Thymus (tissue), 11 donors: ENCODE results near the gene NRSN2. TPM values are rescaled to one million over a fixed set of nuclear protein-coding genes. Genes with fewer than 3 reads are reported as not detected.

Source experiments
- DNase-seq, 9 donors: peaks; one replicate each; pipeline ENCODE4 v3.0.0-alpha.2; 2013; ENCODE audit warnings: low spot score in 9 of 9, low read depth in 6 of 9, missing footprints in 1 of 9
- H3K27ac ChIP-seq, 2 donors: one replicate each; pipeline ENCODE4 v1.5.1; 2013; ENCODE audit warnings: control low read depth in 1 of 2, low read depth in 1 of 2, low read length in 1 of 2, mild to moderate bottlenecking in 1 of 2, moderate library complexity in 1 of 2
- H3K27me3 ChIP-seq, 2 donors: one replicate each; pipeline ENCODE4 v1.5.1; 2013; ENCODE audit warnings: low read length in 1 of 2; ENCODE audit not compliant: control insufficient read depth in 2 of 2, insufficient read depth in 1 of 2
- H3K36me3 ChIP-seq, 2 donors: one replicate each; pipeline ENCODE4 v1.5.1; 2013; ENCODE audit warnings: low read length in 1 of 2, mild to moderate bottlenecking in 1 of 2, moderate library complexity in 1 of 2; ENCODE audit not compliant: control insufficient read depth in 2 of 2, insufficient read depth in 2 of 2
- H3K4me1 ChIP-seq, 2 donors: one replicate each; pipeline ENCODE4 v1.5.1; 2013; ENCODE audit warnings: low read length in 2 of 2; ENCODE audit not compliant: control insufficient read depth in 2 of 2, insufficient read depth in 2 of 2
- H3K4me3 ChIP-seq, 2 donors: one replicate each; pipeline ENCODE4 v1.5.1; 2013; ENCODE audit warnings: low read length in 2 of 2, control low read depth in 1 of 2, mild to moderate bottlenecking in 1 of 2
- H3K9me3 ChIP-seq, 2 donors: one replicate each; pipeline ENCODE4 v1.5.1; 2013; ENCODE audit warnings: low read length in 1 of 2, mild to moderate bottlenecking in 1 of 2; ENCODE audit not compliant: control insufficient read depth in 2 of 2, insufficient read depth in 1 of 2
- WGBS: extraction: QIAGEN DNeasy Blood & Tissue Kit; methylation state at CpG from one replicate; pipeline ENCODE4 v1.1.7; 2013; 5-methylcytosine and 5-hydroxymethylcytosine counted together
- polyA plus RNA-seq: library from polyadenylated mRNA; stranded (reverse); fragments of 200-250 nt; gene quantifications from one replicate; pipeline ENCODE4 v1.2.3, GENCODE V29; 2013
- total RNA-seq: library from RNA; stranded (reverse); fragments of 120-200 nt; gene quantifications from one replicate; pipeline ENCODE4 v1.2.4, GENCODE V29; 2013
- donor health status: healthy.

Gene NRSN2
- total and polyA plus RNA-seq, 2 donors: 3.8 to 16.7 TPM

DNA sequence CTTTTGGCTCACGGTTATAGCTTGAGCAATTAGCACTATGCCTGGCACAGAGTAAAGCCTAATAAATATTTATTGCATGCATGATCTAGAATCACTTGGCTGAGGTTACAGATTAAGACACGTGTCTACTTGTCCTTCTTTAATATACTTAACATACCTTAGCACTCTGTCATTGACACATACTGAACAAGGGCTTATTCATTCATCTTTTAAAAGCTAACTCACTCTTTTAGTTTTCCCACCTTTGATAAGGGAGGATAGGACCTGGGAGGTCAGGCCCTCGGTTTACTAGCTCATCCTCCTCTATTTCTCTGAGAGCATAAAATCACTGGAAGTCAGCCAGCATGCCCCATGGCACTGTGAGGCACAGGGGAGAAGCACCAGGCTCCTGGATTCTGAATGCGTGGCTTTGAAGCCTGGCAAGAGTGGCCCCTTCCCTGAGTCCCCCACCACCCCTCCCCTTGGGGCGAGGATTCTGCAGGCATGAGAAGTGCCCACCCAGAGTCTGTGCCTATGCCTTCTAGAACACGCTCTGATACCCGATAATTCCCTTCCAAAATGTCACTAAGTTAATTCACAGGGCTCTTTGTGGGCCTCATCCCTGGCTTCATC, 38.4 kb upstream of the NRSN2 start:
- H3K36me3 ChIP-seq: no peaks in the 10 kb centered on the region
- H3K9me3 ChIP-seq: no peaks in the 10 kb centered on the region
- DNase-seq: no peak
- peaks cover 9 to 17% of the 10 kb centered on the region in 2 donors for H3K4me1 ChIP-seq
- 81% methylated on average over 7 of the region's 7 CpGs for WGBS
- no peak overlapping the region for H3K27ac ChIP-seq
- no peaks in the 10 kb centered on the region for H3K27me3 ChIP-seq
- H3K4me3 ChIP-seq: no peak overlapping the region

DNA sequence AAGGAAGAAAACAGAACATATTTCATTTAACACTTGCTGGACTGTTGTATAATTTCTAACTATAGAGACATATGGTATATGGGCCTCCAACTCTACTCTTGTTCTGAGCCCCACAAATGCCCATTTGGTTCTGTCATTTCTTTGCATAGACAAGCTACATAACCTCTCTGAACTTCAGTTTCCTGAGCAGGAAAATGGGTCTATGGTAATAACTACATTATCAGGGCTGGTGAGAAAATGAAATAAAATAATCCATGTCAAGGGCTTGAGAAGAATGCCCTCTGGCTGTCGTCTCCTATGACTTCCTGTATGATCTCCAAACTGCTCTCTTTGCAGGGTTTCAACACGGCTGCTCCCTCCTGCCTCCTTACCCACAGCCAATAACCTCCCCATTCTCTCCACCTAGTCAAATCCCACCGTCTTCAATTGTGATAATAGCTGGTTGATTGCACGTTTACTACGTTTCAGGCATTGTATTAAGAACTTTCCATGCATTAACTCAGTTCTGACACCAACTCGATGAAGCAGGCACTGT, 37.5 kb upstream of the NRSN2 start:
- peaks cover 9 to 17% of the 10 kb centered on the region in 2 donors for H3K4me1 ChIP-seq
- peak in 1 of 9 donors; percentile 25 for DNase-seq
- H3K27ac ChIP-seq: peak overlapping the region in 1 of 2 donors; percentile 65
- no peaks in the 10 kb centered on the region for H3K27me3 ChIP-seq
- H3K4me3 ChIP-seq: no peak overlapping the region
- H3K36me3 ChIP-seq: no peaks in the 10 kb centered on the region
- H3K9me3 ChIP-seq: no peaks in the 10 kb centered on the region
- 22% methylated on average over 6 of the region's 6 CpGs for WGBS

DNA sequence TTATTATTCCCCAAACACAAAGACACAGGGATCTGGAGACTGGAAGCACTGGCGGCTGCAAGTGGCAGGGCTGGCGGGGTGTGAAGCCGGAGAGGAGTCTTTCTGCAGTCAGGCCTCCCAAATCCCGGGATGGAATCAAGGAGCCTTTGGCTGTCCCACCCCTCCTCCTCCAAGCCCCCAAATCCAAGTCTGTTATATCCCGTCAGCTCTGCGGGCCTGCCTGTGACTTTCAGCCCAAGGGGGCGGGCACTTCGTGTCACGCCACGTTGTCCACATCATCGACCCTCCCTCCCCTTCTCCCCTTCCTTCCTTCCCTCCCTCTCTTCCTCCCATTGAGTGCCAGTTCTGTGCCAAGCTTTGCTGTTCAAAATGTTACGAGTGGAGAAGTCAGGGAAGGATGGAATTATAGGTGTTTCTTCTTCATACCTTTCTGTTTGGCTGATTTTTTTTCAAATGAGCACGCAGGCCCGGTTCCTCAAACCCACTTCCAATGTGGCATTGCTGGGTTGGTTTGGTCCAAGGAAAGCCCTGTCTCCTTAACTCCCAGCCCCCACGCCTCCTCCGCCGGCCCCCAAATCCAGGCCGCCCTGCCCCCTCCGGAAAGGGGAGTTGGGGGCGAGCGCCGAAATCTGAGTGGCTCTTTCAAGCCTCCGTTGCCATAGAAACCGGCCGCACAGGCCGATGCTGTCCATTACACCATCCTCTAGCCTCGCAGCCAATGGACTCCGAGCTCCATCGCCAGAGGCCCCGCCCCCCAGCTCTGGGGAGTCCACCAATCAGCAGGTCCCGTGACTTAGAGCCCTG, 36.9 kb upstream of the NRSN2 start:
- peak in 7 of 9 donors; percentile 56 to 92 (median 81) for DNase-seq
- no peaks in the 10 kb centered on the region for H3K36me3 ChIP-seq
- H3K27me3 ChIP-seq: no peaks in the 10 kb centered on the region
- peak overlapping the region; percentile 38 to 41 for H3K4me3 ChIP-seq
- WGBS: 11% methylated on average over 31 of the region's 31 CpGs
- H3K9me3 ChIP-seq: no peaks in the 10 kb centered on the region
- peaks cover 9 to 17% of the 10 kb centered on the region in 2 donors for H3K4me1 ChIP-seq
- H3K27ac ChIP-seq: peak overlapping the region; percentile 49 to 65

DNA sequence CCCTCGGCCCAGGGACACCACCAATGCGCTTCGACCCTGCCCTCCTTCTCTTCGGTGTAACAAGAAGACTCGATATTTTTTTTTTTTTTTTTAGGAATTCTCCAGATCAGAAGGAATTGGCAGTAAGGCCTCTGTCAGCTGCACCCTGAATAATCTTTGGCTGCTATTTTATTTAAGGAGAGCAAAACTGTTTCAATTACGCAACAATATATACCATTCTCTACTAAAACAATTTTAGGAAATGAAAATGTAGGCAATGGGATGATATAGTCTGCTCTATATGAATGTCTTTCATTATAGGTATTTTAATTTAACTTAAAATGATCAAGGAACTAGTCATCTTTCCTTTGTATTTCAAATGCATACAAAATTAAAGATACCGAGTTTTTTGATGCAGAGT, 36.3 kb upstream of the NRSN2 start:
- H3K27me3 ChIP-seq: no peaks in the 10 kb centered on the region
- WGBS: 16% methylated on average over 7 of the region's 7 CpGs
- no peak overlapping the region for H3K27ac ChIP-seq
- no peak for DNase-seq
- H3K4me1 ChIP-seq: peaks cover 9 to 17% of the 10 kb centered on the region in 2 donors
- H3K9me3 ChIP-seq: no peaks in the 10 kb centered on the region
- H3K36me3 ChIP-seq: no peaks in the 10 kb centered on the region
- peak overlapping the region; percentile 27 to 41 for H3K4me3 ChIP-seq

DNA sequence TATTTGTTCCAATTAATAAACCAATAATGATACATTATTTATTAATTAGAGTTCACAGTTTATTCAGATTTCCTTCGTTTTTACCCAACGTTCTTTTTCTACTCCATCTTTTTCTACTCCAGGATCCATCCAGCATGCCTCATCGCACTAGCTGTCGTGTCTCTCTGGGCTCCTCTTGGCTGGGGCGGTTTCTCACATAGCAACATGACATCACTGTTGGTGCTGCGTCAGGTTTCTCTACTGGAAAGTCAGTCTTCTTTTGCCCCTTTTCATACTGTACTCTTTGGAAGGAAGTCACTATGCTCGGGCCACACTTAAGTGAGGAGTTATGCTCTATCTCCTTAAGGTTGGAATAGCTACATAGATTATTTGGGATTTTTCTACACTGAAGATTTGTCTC, 35.3 kb upstream of the NRSN2 start:
- Histone ChIP-seq H3K27me3 (no peaks in the 10 kb centered on the region), H3K4me3 (no peak overlapping the region), H3K27ac (no peak overlapping the region), H3K36me3 (no peaks in the 10 kb centered on the region), H3K9me3 (no peaks in the 10 kb centered on the region), H3K4me1 (peaks cover 9 to 17% of the 10 kb centered on the region in 2 donors)
- DNase-seq: no peak
- 95% methylated on average over 7 of the region's 7 CpGs for WGBS

DNA sequence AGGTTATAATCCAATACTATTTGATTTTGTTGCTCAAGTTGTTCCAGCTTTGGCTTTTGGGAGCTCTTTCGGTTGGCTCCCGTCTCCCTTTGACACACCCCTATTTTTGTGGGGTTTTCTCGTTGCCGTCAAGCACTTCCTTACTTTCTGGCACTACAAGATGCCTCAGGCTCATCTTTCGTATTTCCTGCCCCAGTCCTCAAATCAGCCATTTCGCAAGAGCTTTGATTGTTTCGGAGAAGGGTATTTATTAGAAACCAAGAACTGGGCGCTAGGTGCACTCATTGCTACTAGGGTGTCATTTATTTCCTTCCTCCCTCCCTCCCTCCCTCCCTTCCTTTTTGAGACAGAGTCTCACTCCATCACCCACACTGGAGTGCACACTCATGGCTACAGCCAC, 34.8 kb upstream of the NRSN2 start:
- Histone ChIP-seq H3K36me3 (no peaks in the 10 kb centered on the region), H3K4me3 (no peak overlapping the region), H3K27ac (no peak overlapping the region), H3K9me3 (no peaks in the 10 kb centered on the region), H3K4me1 (peaks cover 9 to 17% of the 10 kb centered on the region in 2 donors), H3K27me3 (no peaks in the 10 kb centered on the region)
- DNase-seq: no peak
- WGBS: 96% methylated on average over 8 of the region's 8 CpGs

DNA sequence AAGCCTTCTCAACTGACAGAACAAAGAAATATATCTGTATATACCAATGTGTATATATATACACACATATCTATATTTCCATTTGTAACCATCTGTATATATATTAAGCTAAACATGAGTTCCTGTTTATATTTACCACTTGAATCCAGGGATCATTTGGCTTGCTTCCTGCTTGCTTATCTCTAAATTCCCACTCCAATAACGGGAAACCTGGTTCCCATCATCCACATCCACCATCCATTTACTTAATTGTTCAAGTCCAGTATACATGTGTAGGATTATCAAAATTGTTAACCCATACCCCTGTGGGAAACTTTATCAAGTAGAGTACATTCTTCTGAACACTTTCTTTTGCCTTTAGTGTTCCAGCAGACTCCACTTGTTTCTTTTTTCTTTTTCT, 34.0 kb upstream of the NRSN2 start:
- DNase-seq: no peak
- Histone ChIP-seq H3K9me3 (no peaks in the 10 kb centered on the region), H3K36me3 (no peaks in the 10 kb centered on the region), H3K27ac (no peak overlapping the region), H3K4me3 (no peak overlapping the region), H3K4me1 (peaks cover 9 to 17% of the 10 kb centered on the region in 2 donors), H3K27me3 (no peaks in the 10 kb centered on the region)
- 95% methylated on average over 1 of the region's 1 CpG for WGBS

DNA sequence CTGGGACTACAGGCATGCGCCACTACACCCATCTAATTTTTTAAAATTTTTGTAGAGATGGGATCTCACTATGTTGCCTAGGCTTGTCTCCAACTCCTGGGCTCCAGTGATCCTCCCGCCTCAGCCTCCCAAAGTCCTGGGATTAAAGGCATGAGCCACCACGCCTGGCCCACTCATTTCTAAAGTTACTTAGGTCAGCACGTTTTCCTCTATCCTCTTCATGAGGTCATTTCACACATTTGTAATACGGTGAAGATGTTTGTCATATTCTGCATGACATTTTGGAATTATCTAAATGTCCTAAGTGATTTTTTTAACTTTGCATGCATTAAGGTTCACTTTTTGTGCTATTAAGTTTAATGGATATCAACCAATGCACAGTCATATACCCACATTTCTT, 33.5 kb upstream of the NRSN2 start:
- Histone ChIP-seq H3K27ac (no peak overlapping the region), H3K4me3 (no peak overlapping the region), H3K4me1 (peaks cover 9 to 17% of the 10 kb centered on the region in 2 donors), H3K9me3 (no peaks in the 10 kb centered on the region), H3K27me3 (no peaks in the 10 kb centered on the region), H3K36me3 (no peaks in the 10 kb centered on the region)
- no peak for DNase-seq
- 96% methylated on average over 5 of the region's 5 CpGs for WGBS

DNA sequence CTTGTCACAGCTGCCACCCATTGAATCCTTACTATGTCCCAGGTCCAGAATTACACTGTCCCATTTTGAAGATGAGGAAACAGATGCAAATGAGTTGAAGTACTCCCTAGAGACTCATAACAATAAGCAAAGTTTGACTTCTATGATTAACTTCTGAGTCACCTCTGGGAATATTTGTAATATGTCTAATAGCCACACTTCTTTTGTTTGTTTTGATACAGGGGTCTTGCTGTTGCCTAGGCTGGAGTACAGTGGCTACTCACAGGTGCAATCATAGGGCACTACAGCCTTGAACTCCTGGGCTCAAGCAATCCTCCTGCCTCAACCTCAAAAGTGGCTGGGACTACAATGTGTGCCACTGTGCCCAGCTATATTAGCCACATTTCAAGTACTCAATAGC, 33.0 kb upstream of the NRSN2 start:
- Histone ChIP-seq H3K27ac (no peak overlapping the region), H3K27me3 (no peaks in the 10 kb centered on the region), H3K4me1 (peaks cover 9 to 17% of the 10 kb centered on the region in 2 donors), H3K36me3 (no peaks in the 10 kb centered on the region), H3K9me3 (no peaks in the 10 kb centered on the region), H3K4me3 (no peak overlapping the region)
- DNase-seq: no peak
